Lower leg skin (tissue), 4 donors: ENCODE measurements around the gene PTPRU. TPM values are rescaled to one million over a fixed set of nuclear protein-coding genes. Genes with fewer than 3 reads are reported as not detected.

Experiments used
- DNase-seq, 2 donors: peaks; one replicate each; pipeline ENCODE4 v3.0.0-alpha.2; 2019; ENCODE audit warnings: low spot score in 2 of 2
- H3K4me3 ChIP-seq: fragments of 200-600 bp; sonication (generic); 2 replicates; pipeline ENCODE4 v1.5.1; 2017; ENCODE audit warnings: mild to moderate bottlenecking, low read depth; ENCODE audit not compliant: poor library complexity, severe bottlenecking
- CTCF ChIP-seq, 3 donors: fragments of 450-650 bp; IDR thresholded peaks; one replicate each; pipeline ENCODE4 v1.5.1; 2016; ENCODE audit warnings: antibody characterized with exemption in 3 of 3, mild to moderate bottlenecking in 3 of 3, moderate library complexity in 2 of 3
- POLR2A ChIP-seq, 2 donors: fragments of 450-650 bp; IDR thresholded peaks; one replicate each; pipeline ENCODE4 v1.6.1; 2016 to 2017; ENCODE audit warnings: antibody characterized with exemption in 2 of 2, mild to moderate bottlenecking in 1 of 2, moderate library complexity in 1 of 2
- WGBS, 2 donors: methylation state at CpG; one replicate each; pipeline ENCODE4 v1.1.5; 2018; 5-methylcytosine and 5-hydroxymethylcytosine counted together
- intact Hi-C: fragments of 100-400 bp; cut with DNase I; formaldehyde crosslinking; loops from one replicate; pipeline ENCODE4 v1.15.0; 2023; ENCODE audit warnings: low total_unique reads
- total RNA-seq, 4 donors: library from RNA; depleted of rRNA; stranded (reverse); fragments of >200 nt; gene quantifications; one replicate each; pipeline ENCODE4 v1.1.0, GENCODE V29; 2016

The PTPRU gene
- 10 to 100 TPM; 15.9 to 56.3 (median 30.6) TPM for total RNA-seq

GRCh38 chr1:29235955-29236711, at the start of gene PTPRU:
TSS of gene PTPRU (plus strand) at chr1:29236522. CDS start at chr1:29236645, 123 bp downstream.
- 11 to 12% methylated on average over 21 to 23 of the region's 82 CpGs for WGBS, 2 donors
- intact Hi-C loops = loop anchor here (5.0 kb wide), 2 partner anchors 1476 to 1616 kb away; no protein-coding TSS in a partner anchor
- peak; percentile 41 to 96 for DNase-seq
- TF ChIP-seq CTCF (IDR thresholded peaks at IDR 0.05) (no peak), POLR2A (IDR thresholded peaks at IDR 0.05) (no peak)
- H3K4me3 ChIP-seq = peak within 1 kb of the TSS; percentile 47

GRCh38 chr1:29186707-29187106, 49.6 kb upstream of the PTPRU start:
- intact Hi-C loops = no loop called here
- TF ChIP-seq POLR2A (IDR thresholded peaks at IDR 0.05) (no peak), CTCF (IDR thresholded peaks at IDR 0.05) (no peak)
- WGBS, 2 donors = 90 to 92% methylated on average over 1 of the region's 1 CpG
- H3K4me3 ChIP-seq = no peak overlapping the region
- DNase-seq = peak in 1 of 2 donors; percentile 43

DNA sequence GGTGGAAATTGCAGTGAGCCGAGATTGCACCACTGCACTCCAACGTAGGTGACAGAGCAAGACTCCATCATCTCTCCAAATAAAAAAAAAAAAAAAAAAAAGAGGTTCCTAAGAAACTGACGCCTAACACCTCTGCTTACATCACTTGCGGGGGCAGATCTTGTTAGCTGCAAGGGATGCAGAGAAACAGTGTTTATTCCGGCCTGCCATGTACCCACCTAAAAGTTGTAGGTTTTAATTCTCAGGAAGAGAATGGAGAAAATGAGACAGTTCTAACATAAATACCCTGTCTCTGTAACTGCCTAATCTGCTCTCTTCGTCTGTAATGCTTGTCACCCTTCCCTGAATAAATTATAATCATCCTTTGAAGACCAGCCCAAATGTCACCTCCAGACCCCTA, 45.6 kb upstream of the PTPRU start:
- no peak overlapping the region for H3K4me3 ChIP-seq
- intact Hi-C loops = no loop called here
- 94% methylated on average over 6 of the region's 6 CpGs for WGBS, 2 donors
- no peak for TF ChIP-seq CTCF (IDR thresholded peaks at IDR 0.05)
- TF ChIP-seq POLR2A (IDR thresholded peaks at IDR 0.05) = no peak
- no peak for DNase-seq

DNA sequence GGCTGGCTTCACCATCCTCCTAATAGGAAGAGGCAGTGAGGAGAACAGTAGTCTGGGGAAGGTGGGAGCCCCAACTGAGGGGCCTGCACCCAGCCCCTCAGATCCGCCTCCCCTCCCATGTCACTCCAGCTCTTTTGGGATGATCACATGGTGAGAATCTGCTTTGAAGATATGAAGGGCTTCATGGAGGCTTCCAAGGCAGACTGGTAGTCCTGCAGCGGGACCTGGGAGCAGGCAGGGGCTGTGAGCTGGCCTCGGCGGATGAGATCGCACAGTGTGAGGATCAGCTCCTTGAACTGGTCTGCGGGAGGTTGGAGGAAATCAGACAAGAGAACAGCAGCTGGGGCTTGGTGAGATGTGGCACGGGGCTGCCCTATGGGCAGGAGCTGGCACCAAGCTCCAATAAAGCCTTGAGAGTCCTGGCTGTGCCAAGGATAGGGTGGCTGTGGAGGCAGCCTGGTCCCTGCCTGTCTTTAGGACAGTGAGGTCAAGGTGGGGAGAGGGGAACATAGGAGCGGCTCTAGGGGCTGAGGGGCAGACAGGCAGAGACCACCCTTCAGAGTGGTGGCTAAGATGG, 42.4 kb upstream of the PTPRU start:
- no peak for DNase-seq
- intact Hi-C loops = no loop called here
- H3K4me3 ChIP-seq = no peak overlapping the region
- TF ChIP-seq POLR2A (IDR thresholded peaks at IDR 0.05) (no peak), CTCF (IDR thresholded peaks at IDR 0.05) (no peak)
- 96 to 97% methylated on average over 8 of the region's 8 CpGs for WGBS, 2 donors

- no peak overlapping the region for H3K4me3 ChIP-seq
- intact Hi-C loops = no loop called here
- 55 to 87% methylated on average over 8 of the region's 8 CpGs for WGBS, 2 donors
- TF ChIP-seq CTCF (IDR thresholded peaks at IDR 0.05) (no peak), POLR2A (IDR thresholded peaks at IDR 0.05) (no peak)
- no peak for DNase-seq
These were observed 40.4 kb upstream of the PTPRU start for GRCh38 chr1:29195881-29196291.
